HG02623 (cell line): ENCODE measurements around the gene LRSAM1.

Experiments
- ATAC-seq: cut with Tn5 transposase; IDR thresholded peaks from one replicate; pipeline ENCODE4 v1.9.1; 2021; ENCODE audit warnings: moderate library complexity; ENCODE audit not compliant: unreplicated experiment

LRSAM1 gene

GRCh38 chr9:127546125-127546832 lies 95.0 kb downstream of the LRSAM1 start:
- ATAC-seq: no peak

GRCh38 chr9:127548352-127548881 lies 97.1 kb downstream of the LRSAM1 start:
- ATAC-seq: no peak

GRCh38 chr9:127549218-127549617 lies 97.9 kb downstream of the LRSAM1 start:
- ATAC-seq: no peak

GRCh38 chr9:127549751-127550150 lies 98.4 kb downstream of the LRSAM1 start:
- ATAC-seq: no peak

- ATAC-seq: no peak
Measured at GRCh38 chr9:127550282-127550681, 99.0 kb downstream of the LRSAM1 start.

GRCh38 chr9:127550751-127551150 lies 99.4 kb downstream of the LRSAM1 start:
- no peak for ATAC-seq
